ENCODE measurements around the gene PXT1. TPM values are rescaled to one million over a fixed set of nuclear protein-coding genes. Genes with fewer than 3 reads are reported as not detected.
"Not testable (repeated sequence)": the region's sequence is repeated elsewhere in the genome, so short reads cannot be mapped to it uniquely, and the experiment has no call there.

PXT1 gene
- total RNA-seq, 2 donors from 2014 or later = not detected

GRCh38 chr6:36463676-36464075, 21.0 kb upstream of the PXT1 start:
- H3K27ac ChIP-seq = no peak overlapping the region

GRCh38 chr6:36461646-36462045, 19.0 kb upstream of the PXT1 start:
- DNase-seq = no peak
- 54 to 63% methylated on average over 3 of the region's 3 CpGs for WGBS, 2 donors
- no peaks in the 10 kb centered on the region for H3K9me3 ChIP-seq
- TF ChIP-seq, protein P1, sequence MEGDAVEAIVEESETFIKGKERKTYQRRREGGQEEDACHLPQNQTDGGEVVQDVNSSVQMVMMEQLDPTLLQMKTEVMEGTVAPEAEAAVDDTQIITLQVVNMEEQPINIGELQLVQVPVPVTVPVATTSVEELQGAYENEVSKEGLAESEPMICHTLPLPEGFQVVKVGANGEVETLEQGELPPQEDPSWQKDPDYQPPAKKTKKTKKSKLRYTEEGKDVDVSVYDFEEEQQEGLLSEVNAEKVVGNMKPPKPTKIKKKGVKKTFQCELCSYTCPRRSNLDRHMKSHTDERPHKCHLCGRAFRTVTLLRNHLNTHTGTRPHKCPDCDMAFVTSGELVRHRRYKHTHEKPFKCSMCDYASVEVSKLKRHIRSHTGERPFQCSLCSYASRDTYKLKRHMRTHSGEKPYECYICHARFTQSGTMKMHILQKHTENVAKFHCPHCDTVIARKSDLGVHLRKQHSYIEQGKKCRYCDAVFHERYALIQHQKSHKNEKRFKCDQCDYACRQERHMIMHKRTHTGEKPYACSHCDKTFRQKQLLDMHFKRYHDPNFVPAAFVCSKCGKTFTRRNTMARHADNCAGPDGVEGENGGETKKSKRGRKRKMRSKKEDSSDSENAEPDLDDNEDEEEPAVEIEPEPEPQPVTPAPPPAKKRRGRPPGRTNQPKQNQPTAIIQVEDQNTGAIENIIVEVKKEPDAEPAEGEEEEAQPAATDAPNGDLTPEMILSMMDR (IDR thresholded peaks at IDR 0.05) = no peak
- no peak for TF ChIP-seq POLR2A (IDR thresholded peaks at IDR 0.05)
- intact Hi-C loops (cut with DNase I) = no loop called here
- ATAC-seq = no peak
- no peaks in the 10 kb centered on the region for H3K27me3 ChIP-seq
- H3K36me3 ChIP-seq (replicated peaks in 1 of 2; ENCODE audit: insufficient read depth in 1 of 2, low read depth in 2 of 2) = no peaks in the 10 kb centered on the region
- peaks cover 9% of the 10 kb centered on the region for H3K4me1 ChIP-seq
- H3K4me3 ChIP-seq = no peak overlapping the region
- H3K27ac ChIP-seq = no peak overlapping the region

More at GRCh38 chr6:36463676-36464075, 21.0 kb upstream of the PXT1 start:
- Histone ChIP-seq H3K36me3 (replicated peaks in 1 of 2; ENCODE audit: insufficient read depth in 1 of 2, low read depth in 2 of 2) (no peaks in the 10 kb centered on the region), H3K27me3 (no peaks in the 10 kb centered on the region), H3K4me3 (no peak overlapping the region), H3K4me1 (peaks cover 9% of the 10 kb centered on the region), H3K9me3 (peaks cover 0 to 1% (median 0%) of the 10 kb centered on the region in 3 donors)
- WGBS, 2 donors = 68 to 76% methylated on average over 1 of the region's 1 CpG
- intact Hi-C loops (cut with DNase I) = no loop called here
- DNase-seq (no peak), ATAC-seq (no peak)
- TF ChIP-seq POLR2A (IDR thresholded peaks at IDR 0.05) = no peak
- TF ChIP-seq, protein P1 (IDR thresholded peaks at IDR 0.05) = no peak

DNA sequence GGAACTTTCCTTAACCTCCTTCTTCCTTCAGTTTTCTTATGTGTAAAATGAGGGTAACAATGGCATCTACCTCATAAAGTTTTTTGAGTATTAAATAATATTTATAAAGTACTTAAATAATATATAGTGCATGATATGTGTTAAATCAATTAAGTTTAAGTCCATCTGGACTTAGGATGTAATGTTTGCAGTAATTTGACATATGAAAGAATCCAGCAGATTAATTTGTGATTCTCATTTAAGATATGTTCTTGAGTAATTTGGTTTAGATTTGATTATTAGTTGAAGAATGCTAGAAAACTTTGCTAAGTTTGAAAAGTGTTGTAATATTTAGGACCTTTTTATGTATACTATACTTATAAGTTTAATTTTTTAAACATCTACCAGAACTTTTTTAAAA, 18.3 kb upstream of the PXT1 start:
- Histone ChIP-seq H3K9me3 (no peaks in the 10 kb centered on the region), H3K36me3 (replicated peaks in 1 of 2; ENCODE audit: insufficient read depth in 1 of 2, low read depth in 2 of 2) (no peaks in the 10 kb centered on the region), H3K27me3 (no peaks in the 10 kb centered on the region), H3K4me1 (peaks cover 9% of the 10 kb centered on the region), H3K27ac (no peak overlapping the region), H3K4me3 (no peak overlapping the region)
- ATAC-seq = no peak
- TF ChIP-seq POLR2A (IDR thresholded peaks at IDR 0.05) = no peak
- TF ChIP-seq, protein P1 (IDR thresholded peaks at IDR 0.05) = no peak
- intact Hi-C loops (cut with DNase I) = no loop called here
- DNase-seq = no peak

DNA sequence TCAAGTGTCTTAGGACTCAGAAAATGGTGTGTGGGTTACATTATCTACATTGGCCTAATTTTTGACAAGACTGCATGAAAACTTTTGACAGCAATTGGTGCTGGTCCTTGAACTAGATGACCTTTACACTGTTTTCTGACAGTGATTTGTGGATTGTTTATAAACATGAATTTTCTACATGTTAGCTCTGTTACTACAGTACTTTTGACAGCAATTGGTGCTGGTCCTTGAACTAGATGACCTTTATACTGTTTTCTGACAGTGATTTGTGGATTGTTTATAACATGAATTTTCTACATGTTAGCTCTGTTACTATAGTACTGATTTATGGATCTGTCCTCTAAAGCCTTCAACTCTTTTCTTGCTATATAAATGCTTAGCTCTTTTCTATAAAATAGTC, 16.8 kb upstream of the PXT1 start:
- DNase-seq (no peak), ATAC-seq (no peak)
- no peak for TF ChIP-seq POLR2A (IDR thresholded peaks at IDR 0.05)
- TF ChIP-seq, protein P1 (IDR thresholded peaks at IDR 0.05) = no peak
- H3K4me1 ChIP-seq = peaks cover 18% of the 10 kb centered on the region
- no peak overlapping the region for H3K27ac ChIP-seq
- H3K36me3 ChIP-seq (replicated peaks in 1 of 2; ENCODE audit: insufficient read depth in 1 of 2, low read depth in 2 of 2) = no peaks in the 10 kb centered on the region
- H3K4me3 ChIP-seq = no peak overlapping the region
- intact Hi-C loops (cut with DNase I) = loop anchor here (10.0 kb wide), 1 partner anchor 115 kb away; no protein-coding TSS in a partner anchor
- H3K9me3 ChIP-seq = no peaks in the 10 kb centered on the region
- H3K27me3 ChIP-seq = no peaks in the 10 kb centered on the region

- no peak for TF ChIP-seq POLR2A (IDR thresholded peaks at IDR 0.05)
- TF ChIP-seq, protein P1 (IDR thresholded peaks at IDR 0.05) = no peak
- Histone ChIP-seq H3K27me3 (no peaks in the 10 kb centered on the region), H3K27ac (no peak overlapping the region), H3K36me3 (replicated peaks in 1 of 2; ENCODE audit: insufficient read depth in 1 of 2, low read depth in 2 of 2) (no peaks in the 10 kb centered on the region), H3K4me1 (peaks cover 18% of the 10 kb centered on the region), H3K9me3 (no peaks in the 10 kb centered on the region), H3K4me3 (no peak overlapping the region)
- intact Hi-C loops (cut with DNase I) = loop anchor here (10.0 kb wide), 1 partner anchor 119 kb away; no protein-coding TSS in a partner anchor
- WGBS, 2 donors = 58 to 73% methylated on average over 3 of the region's 3 CpGs
- ATAC-seq (no peak), DNase-seq (no peak)
Observed at GRCh38 chr6:36455486-36456027, 12.9 kb upstream of the PXT1 start.

DNA sequence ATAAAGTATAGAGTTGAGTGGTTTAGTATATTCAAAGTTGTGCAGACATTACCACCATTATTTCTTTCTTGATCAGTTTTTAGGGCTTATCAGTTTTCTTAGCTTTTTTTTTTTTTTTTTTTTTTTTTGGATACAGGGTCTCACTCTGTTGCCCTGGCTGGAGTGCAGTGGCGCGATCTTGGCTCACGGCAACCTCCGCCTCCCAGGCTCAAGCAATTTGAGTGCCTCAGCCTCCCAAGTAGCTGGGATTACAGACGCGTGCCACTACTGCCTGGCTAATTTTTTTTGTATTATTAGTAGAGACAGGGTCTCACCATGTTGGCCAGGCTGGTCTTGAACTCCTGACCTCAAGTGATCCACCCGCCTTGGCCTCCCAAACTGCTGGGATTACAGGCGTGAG, 10.2 kb upstream of the PXT1 start:
- not testable (repeated sequence) for ATAC-seq; H3K36me3 ChIP-seq (replicated peaks in 1 of 2; ENCODE audit: insufficient read depth in 1 of 2, low read depth in 2 of 2); H3K4me1 ChIP-seq; H3K27ac ChIP-seq; H3K27me3 ChIP-seq; DNase-seq; H3K4me3 ChIP-seq; H3K9me3 ChIP-seq
- intact Hi-C loops (cut with DNase I) = loop anchor here (10.0 kb wide), 1 partner anchor 122 kb away; no protein-coding TSS in a partner anchor
- WGBS, 2 donors = 95 to 97% methylated on average over 8 of the region's 8 CpGs

GRCh38 chr6:36449173-36449572, 6.5 kb upstream of the PXT1 start:
- 92 to 95% methylated on average over 10 of the region's 10 CpGs for WGBS, 2 donors
- H3K4me3 ChIP-seq; DNase-seq; H3K36me3 ChIP-seq (replicated peaks in 1 of 2; ENCODE audit: insufficient read depth in 1 of 2, low read depth in 2 of 2); H3K27ac ChIP-seq; intact Hi-C loops (cut with DNase I); H3K27me3 ChIP-seq; H3K9me3 ChIP-seq; ATAC-seq: not testable (repeated sequence)
- H3K4me1 ChIP-seq = peaks cover 16% of the 10 kb centered on the region

All from body of pancreas (tissue), 4 donors.